Neural crest cell (in vitro differentiated cells): ENCODE measurements around the gene KCNK5. TPM values are rescaled to one million over a fixed set of nuclear protein-coding genes. Genes with fewer than 3 reads are reported as not detected.

ENCODE experiments used
- DNase-seq: peaks from one replicate; pipeline ENCODE4 v3.0.0; 2021; ENCODE audit warnings: low read depth, mixed read lengths, low spot score
- H3K27ac Mint-ChIP-seq: one replicate; pipeline ENCODE4 v1.8.0; 2021; ENCODE audit warnings: mild to moderate bottlenecking, mixed read lengths; ENCODE audit not compliant: unreplicated experiment
- H3K27me3 Mint-ChIP-seq: 2 replicates; pipeline ENCODE4 v1.8.0; 2021; ENCODE audit warnings: low read depth, mild to moderate bottlenecking, mixed read lengths
- H3K36me3 Mint-ChIP-seq: 2 replicates; pipeline ENCODE4 v1.8.0; 2021; ENCODE audit warnings: low read depth, mild to moderate bottlenecking, mixed read lengths
- H3K4me1 Mint-ChIP-seq: 2 replicates; pipeline ENCODE4 v1.8.0; 2021; ENCODE audit warnings: mixed read lengths
- H3K4me3 Mint-ChIP-seq: one replicate; pipeline ENCODE4 v1.8.0; 2021; ENCODE audit warnings: mild to moderate bottlenecking, mixed read lengths
- H3K9me3 Mint-ChIP-seq: 2 replicates; pipeline ENCODE4 v1.8.0; 2021; ENCODE audit warnings: mixed read lengths
- CTCF ChIP-seq: fragments of 200-600 bp; sonication (generic); conservative IDR thresholded peaks from 2 replicates; pipeline ENCODE4 v1.5.0; 2021; ENCODE audit warnings: antibody characterized with exemption, mild to moderate bottlenecking
- long read RNA-seq: library from polyadenylated mRNA; unstranded; transcript quantifications from one replicate; pipeline ENCODE4 v2.0.0, GENCODE V29; 2020
- total RNA-seq: library from RNA; stranded (reverse); gene quantifications from 2 replicates; pipeline ENCODE4 v1.2.1, GENCODE V29; 2021

KCNK5 gene, protein sequence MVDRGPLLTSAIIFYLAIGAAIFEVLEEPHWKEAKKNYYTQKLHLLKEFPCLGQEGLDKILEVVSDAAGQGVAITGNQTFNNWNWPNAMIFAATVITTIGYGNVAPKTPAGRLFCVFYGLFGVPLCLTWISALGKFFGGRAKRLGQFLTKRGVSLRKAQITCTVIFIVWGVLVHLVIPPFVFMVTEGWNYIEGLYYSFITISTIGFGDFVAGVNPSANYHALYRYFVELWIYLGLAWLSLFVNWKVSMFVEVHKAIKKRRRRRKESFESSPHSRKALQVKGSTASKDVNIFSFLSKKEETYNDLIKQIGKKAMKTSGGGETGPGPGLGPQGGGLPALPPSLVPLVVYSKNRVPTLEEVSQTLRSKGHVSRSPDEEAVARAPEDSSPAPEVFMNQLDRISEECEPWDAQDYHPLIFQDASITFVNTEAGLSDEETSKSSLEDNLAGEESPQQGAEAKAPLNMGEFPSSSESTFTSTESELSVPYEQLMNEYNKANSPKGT
- total RNA-seq: 30.4 and 32.7 TPM in 2 replicates
- long read RNA-seq, partial matches to known transcripts: 0 of 4 reads
- long read RNA-seq, other reads (novel, unspliced or antisense): 3 of 4 reads

DNA sequence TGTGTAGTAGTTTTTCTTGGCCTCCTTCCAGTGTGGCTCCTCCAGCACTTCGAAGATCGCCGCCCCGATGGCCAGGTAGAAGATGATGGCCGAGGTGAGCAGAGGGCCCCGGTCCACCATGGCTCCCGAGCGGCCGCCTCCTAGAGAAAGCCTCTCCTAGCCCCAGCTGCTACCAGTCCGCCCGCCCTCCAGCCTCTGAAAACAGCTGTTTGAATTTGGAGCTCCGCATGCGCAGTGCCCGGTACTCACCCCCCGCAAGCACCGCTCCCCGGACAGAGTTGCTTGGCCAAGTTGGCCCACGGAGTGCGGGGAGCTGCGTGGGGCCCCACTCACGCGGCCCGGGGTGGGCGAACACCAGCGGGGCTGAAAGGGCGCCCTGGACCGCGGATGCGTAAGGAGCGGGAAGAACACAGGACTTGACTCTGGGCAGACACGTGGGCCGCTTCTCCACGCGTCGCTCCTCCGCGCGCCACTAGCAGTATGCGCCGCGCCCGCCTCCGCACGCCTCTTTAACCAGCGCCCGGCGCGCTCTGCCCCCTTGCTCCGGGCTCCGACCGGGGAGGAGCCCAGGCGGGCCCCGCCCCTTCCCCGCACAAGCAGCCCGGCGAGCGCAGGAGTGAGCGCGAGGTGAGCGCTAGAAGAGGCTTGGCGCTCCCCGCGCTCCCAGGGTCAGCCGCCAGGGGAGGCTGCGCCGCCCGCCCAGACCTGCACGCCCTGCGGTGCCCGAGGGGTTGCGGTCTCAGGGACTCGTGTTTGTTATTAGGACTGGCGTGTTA lies at the start of gene KCNK5:
KCNK5 (minus strand) TSS at position 484 of the 776 bp plus-strand sequence; CDS start at position 120, 364 bp downstream.
- peak within 1 kb of the TSS; percentile 93 for H3K27ac Mint-ChIP-seq
- peaks cover 68% of the 10 kb centered on the region for H3K4me1 Mint-ChIP-seq
- peak within 1 kb of the TSS; percentile 91 for H3K4me3 Mint-ChIP-seq
- H3K9me3 Mint-ChIP-seq: no peaks in the 10 kb centered on the region
- peak; percentile 78 for TF ChIP-seq CTCF
- DNase-seq: peak; percentile 79
- peaks cover 3% of the 10 kb centered on the region for H3K36me3 Mint-ChIP-seq
- H3K27me3 Mint-ChIP-seq: peaks cover 17% of the 10 kb centered on the region

- TF ChIP-seq CTCF: no peak
- H3K27ac Mint-ChIP-seq: no peak overlapping the region
- no peaks in the 10 kb centered on the region for H3K4me1 Mint-ChIP-seq
- DNase-seq: no peak
- no peaks in the 10 kb centered on the region for H3K36me3 Mint-ChIP-seq
- no peak overlapping the region for H3K4me3 Mint-ChIP-seq
- no peaks in the 10 kb centered on the region for H3K27me3 Mint-ChIP-seq
- H3K9me3 Mint-ChIP-seq: no peaks in the 10 kb centered on the region
Measured at GRCh38 chr6:39276379-39276995, 47.2 kb upstream of the KCNK5 start.

- Mint-ChIP-seq H3K9me3 (no peaks in the 10 kb centered on the region), H3K4me1 (no peaks in the 10 kb centered on the region), H3K36me3 (no peaks in the 10 kb centered on the region), H3K4me3 (no peak overlapping the region), H3K27ac (no peak overlapping the region), H3K27me3 (no peaks in the 10 kb centered on the region)
- no peak for DNase-seq
- no peak for TF ChIP-seq CTCF
Measured at GRCh38 chr6:39274903-39275302, 45.6 kb upstream of the KCNK5 start.

- no peaks in the 10 kb centered on the region for H3K4me1 Mint-ChIP-seq
- H3K27me3 Mint-ChIP-seq: no peaks in the 10 kb centered on the region
- no peaks in the 10 kb centered on the region for H3K36me3 Mint-ChIP-seq
- no peaks in the 10 kb centered on the region for H3K9me3 Mint-ChIP-seq
- no peak for TF ChIP-seq CTCF
- H3K27ac Mint-ChIP-seq: no peak overlapping the region
- no peak for DNase-seq
- H3K4me3 Mint-ChIP-seq: no peak overlapping the region
Measured at GRCh38 chr6:39274471-39274870, 45.2 kb upstream of the KCNK5 start.

DNA sequence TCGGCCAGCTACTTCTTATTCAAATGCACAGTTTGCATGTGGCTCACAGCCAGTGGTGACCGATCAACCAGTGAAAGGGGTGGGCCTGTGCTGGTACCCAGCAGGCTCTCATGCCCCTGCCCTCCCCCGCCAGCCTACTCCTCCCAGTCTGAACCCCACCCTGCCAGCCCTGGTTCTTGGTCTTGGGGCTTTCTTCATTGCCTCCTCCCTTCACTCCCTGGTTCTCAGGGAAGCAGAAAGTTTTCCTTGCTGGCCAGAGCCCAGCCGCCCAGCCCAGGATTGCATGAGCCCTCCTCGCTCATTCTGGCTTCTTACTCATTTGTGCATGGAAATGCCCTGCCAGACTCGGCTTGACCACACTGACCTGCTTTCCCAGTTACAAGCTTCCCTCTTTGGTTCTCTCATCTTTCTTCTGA lies 44.1 kb upstream of the KCNK5 start:
- H3K9me3 Mint-ChIP-seq: no peaks in the 10 kb centered on the region
- no peak for TF ChIP-seq CTCF
- no peaks in the 10 kb centered on the region for H3K36me3 Mint-ChIP-seq
- no peak overlapping the region for H3K4me3 Mint-ChIP-seq
- H3K27me3 Mint-ChIP-seq: no peaks in the 10 kb centered on the region
- H3K27ac Mint-ChIP-seq: peak overlapping the region; percentile 86
- H3K4me1 Mint-ChIP-seq: no peaks in the 10 kb centered on the region
- DNase-seq: no peak
